Stimulated activated CD8-positive, alpha-beta memory T cell treated with anti-CD3 and anti-CD28 coated beads, Interleukin-4, amount 100 ng/mL, for 4 hours (primary cell): ENCODE results near the gene ASGR2.

Experiments used
- DNase-seq, 2 donors: peaks; one replicate each; pipeline ENCODE4 v3.0.0-alpha.2; 2020; ENCODE audit warnings: low read depth in 2 of 2, low spot score in 1 of 2

Gene ASGR2

DNA sequence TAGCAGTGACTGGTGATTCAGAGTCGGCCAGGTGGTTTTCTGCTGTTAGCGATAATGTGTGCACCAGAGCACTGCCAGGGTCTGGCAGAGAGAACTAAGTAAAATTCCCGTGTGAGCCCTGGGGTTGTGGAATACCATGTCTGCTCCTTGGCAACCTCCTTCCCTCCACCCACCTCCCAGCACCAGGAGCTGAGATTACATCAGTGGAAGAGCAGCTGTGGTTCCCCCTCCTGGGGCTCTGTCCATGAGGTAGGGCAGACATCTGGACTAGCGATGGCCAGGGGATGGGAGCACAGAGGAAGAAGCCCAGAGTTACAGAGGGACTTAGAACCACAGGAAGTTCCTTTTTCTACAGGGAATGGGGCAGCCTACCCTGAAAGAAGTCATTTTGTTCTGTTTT, 50.4 kb downstream of the ASGR2 start:
- no peak for DNase-seq

DNA sequence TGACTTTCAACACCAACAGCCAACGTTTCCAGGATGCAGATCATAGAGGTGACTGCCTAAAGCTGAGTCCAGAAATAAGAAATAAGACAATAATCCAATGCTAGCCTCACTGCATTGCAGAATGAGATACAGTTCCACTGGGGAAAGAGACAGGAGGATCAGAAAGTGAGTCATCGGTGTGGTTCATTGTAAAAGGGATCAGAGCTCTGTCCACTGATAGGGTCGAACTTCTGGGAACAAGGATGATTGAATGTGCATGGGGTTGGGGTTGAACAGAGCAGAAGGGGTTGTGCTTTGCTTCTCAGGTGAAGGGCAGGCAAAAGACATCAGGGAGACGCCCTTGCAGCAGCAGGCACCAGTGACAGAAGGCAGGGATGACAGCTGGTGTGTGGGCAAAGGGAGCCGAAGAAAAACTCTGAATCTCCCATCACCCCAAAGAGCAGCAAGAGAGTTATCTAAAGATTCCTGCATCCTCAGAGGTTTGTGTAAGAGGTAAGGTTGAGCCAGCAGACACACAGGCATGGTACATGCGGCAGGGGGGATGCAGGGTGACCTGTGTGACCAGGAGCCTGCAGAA, 51.0 kb downstream of the ASGR2 start:
- no peak for DNase-seq

DNA sequence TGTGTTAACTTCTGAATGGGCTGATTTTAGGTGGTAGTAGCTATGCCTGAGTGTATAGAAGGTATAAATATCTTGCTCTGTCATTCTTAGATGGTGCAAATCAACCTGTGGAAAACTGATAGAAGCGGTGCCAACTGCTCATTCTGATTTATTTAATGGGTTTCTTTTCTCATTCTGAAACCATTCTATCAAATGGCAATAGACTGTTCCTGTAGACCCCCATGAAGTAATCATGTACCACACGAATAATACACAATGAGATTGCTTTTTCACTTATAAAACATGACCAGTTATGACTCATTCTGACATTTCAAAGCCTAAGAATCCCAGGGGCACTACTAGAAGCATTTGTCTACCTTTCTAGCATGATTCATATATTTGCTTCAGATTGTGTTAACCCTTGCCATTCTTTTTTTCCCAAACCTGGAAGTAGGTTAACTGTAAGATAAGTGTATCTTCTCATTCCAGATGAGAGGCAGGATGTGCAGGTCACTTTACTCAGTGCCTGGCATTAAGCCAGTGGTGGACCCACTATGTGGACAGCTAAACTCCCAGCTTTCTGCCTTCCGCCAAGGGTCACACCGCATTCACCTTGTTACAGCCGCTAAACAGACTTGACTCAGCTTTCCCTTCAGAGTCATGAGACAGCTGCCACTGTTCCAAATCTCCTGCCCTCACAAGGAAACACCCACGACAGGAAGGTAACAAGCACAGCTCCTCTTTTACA, 54.3 kb downstream of the ASGR2 start:
- DNase-seq = no peak

- no peak for DNase-seq
Observed at GRCh38 chr17:7058831-7059447, 55.7 kb downstream of the ASGR2 start.

DNA sequence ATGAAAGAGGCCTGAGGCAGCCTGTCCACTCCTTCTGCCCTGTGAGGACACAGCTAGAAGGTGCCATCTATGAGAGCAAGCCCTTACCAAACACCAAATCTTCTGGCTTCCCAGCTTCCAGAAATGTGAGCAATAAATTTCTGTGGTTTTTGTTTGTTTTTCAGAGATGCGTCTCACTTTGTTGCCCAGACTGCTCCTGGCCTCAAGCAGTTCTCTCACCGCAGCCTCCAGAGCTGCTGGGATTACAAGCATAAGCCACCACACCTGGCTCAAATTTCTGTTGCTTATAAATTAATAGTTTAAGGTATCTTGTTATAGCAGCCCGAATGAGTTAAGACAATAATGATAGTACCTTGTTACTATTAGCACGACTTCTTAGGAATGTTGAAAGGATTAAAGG, 58.2 kb downstream of the ASGR2 start:
- no peak for DNase-seq
